Common myeloid progenitor, CD34-positive (primary cell): ENCODE data around the gene LRRC43.

ENCODE experiments used
- CTCF ChIA-PET: fragments of 350-600 bp; sonication (Branson Sonifier 250); formaldehyde crosslinking; loops from one replicate; lab custom pipeline; 2021; ENCODE audit warnings: antibody characterized with exemption; lab: Charles Lee
- POLR2A ChIA-PET: fragments of 350-600 bp; sonication (Branson Sonifier 250); formaldehyde crosslinking; loops from one replicate; lab custom pipeline; 2021; ENCODE audit warnings: antibody characterized with exemption; lab: Charles Lee
- DNase-seq, 3 donors: peaks; one replicate each; pipeline versions ENCODE4 v3.0.0 to v3.0.0-alpha.2; 2013
- H3K27ac ChIP-seq, 2 experiments: 1 replicate in 1 of 2; 2 replicates in 1 of 2; pipeline ENCODE4 v1.7.0; 2013; ENCODE audit warnings: inconsistent platforms in 2 of 2, low read length in 2 of 2, mild to moderate bottlenecking in 2 of 2, low read depth in 1 of 2, moderate library complexity in 1 of 2; ENCODE audit not compliant: severe bottlenecking in 2 of 2, insufficient read depth in 1 of 2, poor library complexity in 1 of 2
- H3K27me3 ChIP-seq, 5 experiments: replicated peaks in 2 of 5; 1 replicate in 3 of 5; 2 replicates in 2 of 5; pipeline versions ENCODE4 v1.6.1 to v1.7.0; 2013; ENCODE audit warnings: low read length in 4 of 5, mild to moderate bottlenecking in 2 of 5, moderate library complexity in 2 of 5, inconsistent platforms in 1 of 5; ENCODE audit not compliant: insufficient read depth in 5 of 5, control insufficient read depth in 4 of 5
- H3K36me3 ChIP-seq, 4 experiments: 1 replicate in 2 of 4; 2 replicates in 2 of 4; pipeline versions ENCODE4 v1.6.1 to v1.7.0; 2013; ENCODE audit warnings: low read length in 3 of 4, control low read depth in 1 of 4, mild to moderate bottlenecking in 1 of 4; ENCODE audit not compliant: control insufficient read depth in 4 of 4, insufficient read depth in 4 of 4
- H3K4me1 ChIP-seq, 4 experiments: 1 replicate in 3 of 4; 2 replicates in 1 of 4; pipeline versions ENCODE4 v1.6.1 to v1.7.1; 2013; ENCODE audit warnings: low read length in 3 of 4, mild to moderate bottlenecking in 3 of 4, control low read depth in 1 of 4, inconsistent platforms in 1 of 4, moderate library complexity in 1 of 4; ENCODE audit not compliant: control insufficient read depth in 4 of 4, insufficient read depth in 4 of 4; ENCODE audit errors: control extremely low read depth in 1 of 4
- H3K4me3 ChIP-seq, 7 experiments: 1 replicate in 4 of 7; 2 replicates in 3 of 7; pipeline versions ENCODE4 v1.5.1 to v1.7.0; 2013; ENCODE audit warnings: mild to moderate bottlenecking in 7 of 7, low read length in 6 of 7, moderate library complexity in 6 of 7, inconsistent platforms in 2 of 7, low read depth in 2 of 7, control low read depth in 1 of 7; ENCODE audit not compliant: insufficient read depth in 4 of 7, control insufficient read depth in 1 of 7; ENCODE audit errors: extremely low read depth in 1 of 7
- H3K9me3 ChIP-seq, 5 experiments: 1 replicate in 4 of 5; 2 replicates in 1 of 5; pipeline versions ENCODE4 v1.6.1 to v1.7.1; 2013; ENCODE audit warnings: low read length in 4 of 5, mild to moderate bottlenecking in 2 of 5, inconsistent platforms in 1 of 5, low read depth in 1 of 5, moderate library complexity in 1 of 5; ENCODE audit not compliant: control insufficient read depth in 4 of 5, insufficient read depth in 2 of 5; ENCODE audit errors: control extremely low read depth in 1 of 5
- WGBS: methylation state at CpG from one replicate; pipeline ENCODE4 v1.1.5; 2013; ENCODE audit not compliant: insufficient coverage; 5-methylcytosine and 5-hydroxymethylcytosine counted together

Gene LRRC43

GRCh38 chr12:122208073-122208820 lies 25.3 kb downstream of the LRRC43 start:
- H3K4me3 ChIP-seq: no peak overlapping the region
- H3K27ac ChIP-seq: no peak overlapping the region
- H3K27me3 ChIP-seq: peaks cover 0 to 31% (median 8%) of the 10 kb centered on the region in 5 experiments
- ChIA-PET POLR2A (no interaction called here), CTCF (interaction anchor here (0.5 to 3.9 kb wide), 4 partner anchors 13 to 221 kb away, joined by 3 to 15 read pairs (median 3); no protein-coding TSS in a partner anchor)
- peaks cover 11 to 53% (median 42%) of the 10 kb centered on the region in 4 experiments for H3K36me3 ChIP-seq
- H3K4me1 ChIP-seq: peaks cover 0 to 19% (median 11%) of the 10 kb centered on the region in 4 experiments
- no peak for DNase-seq
- WGBS: 95% methylated on average over 15 of the region's 18 CpGs
- H3K9me3 ChIP-seq: no peaks in the 10 kb centered on the region

DNA sequence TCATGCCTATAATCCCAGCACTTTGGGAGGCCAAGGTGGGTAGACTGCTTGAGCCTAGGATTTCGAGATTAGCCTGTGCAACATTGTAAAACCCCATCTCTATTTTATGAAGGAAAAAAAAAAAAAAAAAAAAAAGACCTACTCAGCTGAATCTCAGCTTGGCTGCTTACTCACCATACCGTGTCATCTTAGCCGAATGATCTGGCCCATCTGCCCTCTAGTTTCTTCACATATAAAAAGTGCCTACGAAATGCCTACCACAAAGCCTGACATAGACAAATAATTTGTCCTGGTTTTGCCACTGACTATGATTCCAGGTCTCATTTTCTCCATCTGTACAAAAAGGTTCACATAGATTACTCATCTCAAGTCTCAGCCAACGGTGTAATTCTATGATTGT lies 32.8 kb downstream of the LRRC43 start:
- ChIA-PET POLR2A (no interaction called here), CTCF (interaction anchor here (0.6 to 1.2 kb wide), 4 partner anchors 8 to 29 kb away, joined by 3 to 4 read pairs (median 4); no protein-coding TSS in a partner anchor)

DNA sequence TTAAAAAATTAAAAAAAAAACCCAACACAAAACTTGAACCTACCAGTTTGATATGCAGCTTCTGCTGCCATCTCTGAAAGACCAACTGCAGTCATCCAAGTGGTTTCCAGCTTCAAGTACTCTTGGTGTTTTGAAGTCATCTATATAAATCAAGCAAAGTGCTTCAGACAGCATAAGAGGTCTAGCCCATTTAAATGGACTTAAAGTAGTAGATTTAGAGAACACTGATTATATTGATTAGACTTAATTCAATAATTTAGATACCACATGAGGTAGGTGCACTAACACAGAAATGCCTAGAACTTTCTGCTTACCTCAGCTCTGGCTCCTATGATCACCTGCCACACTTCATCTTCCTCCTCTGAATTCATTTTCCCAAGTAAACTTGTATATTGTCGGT lies 33.5 kb downstream of the LRRC43 start:
- Histone ChIP-seq H3K4me3 (no peak overlapping the region), H3K36me3 (peaks cover 29 to 81% (median 58%) of the 10 kb centered on the region in 4 experiments), H3K9me3 (no peaks in the 10 kb centered on the region), H3K27me3 (no peaks in the 10 kb centered on the region), H3K4me1 (no peaks in the 10 kb centered on the region), H3K27ac (no peak overlapping the region)
- POLR2A ChIA-PET: interaction anchor here (0.5 to 1.0 kb wide), 2 partner anchors 15 to 173 kb away, joined by 3 read pairs; no protein-coding TSS in a partner anchor
- no CpG with 5 or more reads among the region's 1 CpG for WGBS
- CTCF ChIA-PET: interaction anchor here (0.8 to 1.2 kb wide), 2 partner anchors 11 to 24 kb away, joined by 3 to 4 read pairs; no protein-coding TSS in a partner anchor
- DNase-seq: no peak

More for the DNA sequence above, 32.8 kb downstream of the LRRC43 start:
- peaks cover 29 to 80% (median 59%) of the 10 kb centered on the region in 4 experiments for H3K36me3 ChIP-seq
- no peaks in the 10 kb centered on the region for H3K27me3 ChIP-seq
- H3K9me3 ChIP-seq: no peaks in the 10 kb centered on the region
- H3K4me3 ChIP-seq: no peak overlapping the region
- DNase-seq: no peak
- H3K4me1 ChIP-seq: no peaks in the 10 kb centered on the region
- H3K27ac ChIP-seq: no peak overlapping the region
- WGBS: 89% methylated on average over 3 of the region's 5 CpGs

DNA sequence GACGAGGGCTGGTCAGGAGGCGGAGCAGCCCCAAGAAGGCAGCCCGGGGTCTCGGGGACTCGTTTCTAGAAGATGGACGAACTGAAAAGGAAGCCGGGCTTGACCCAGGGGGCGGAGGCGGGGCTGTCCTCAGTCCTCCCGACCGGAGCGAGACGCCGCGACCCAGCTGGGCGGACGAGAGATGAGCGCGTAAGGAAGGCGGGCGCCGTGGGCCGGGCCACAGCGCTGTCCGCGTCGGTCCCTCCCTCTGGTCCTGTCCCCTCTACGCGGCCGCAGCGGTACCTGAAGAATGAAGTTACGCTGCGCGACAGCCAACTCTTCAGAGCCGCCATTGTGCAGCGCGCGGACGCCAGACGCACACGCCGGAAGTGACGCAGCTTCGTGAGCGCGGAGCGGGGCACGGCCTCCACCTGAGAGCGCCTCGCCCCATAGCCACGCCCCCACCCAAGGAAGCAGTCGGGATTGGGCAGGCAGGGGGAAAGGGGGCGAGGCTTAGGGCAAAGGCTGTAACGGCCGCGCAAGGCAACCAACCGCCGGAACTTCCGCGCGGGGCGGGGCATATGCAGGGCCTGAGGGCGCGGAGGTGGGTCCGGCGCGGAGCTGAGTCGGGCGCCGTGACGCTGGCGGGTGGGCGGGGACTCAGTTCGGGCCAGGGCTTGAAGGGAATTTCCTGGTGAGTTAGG lies 42.9 kb downstream of the LRRC43 start, which contains the start of gene DIABLO:
Gene DIABLO, minus strand, starts transcription at position 370 of the 683 bp plus-strand sequence. Its CDS starts 38 bp downstream, at position 332.
- peak; percentile 99 to 100 (median 100) for DNase-seq
- under 1% methylated on average over 63 of the region's 74 CpGs for WGBS
- peak within 1 kb of the TSS; percentile 89 to 94 for H3K27ac ChIP-seq
- peaks cover 0 to 29% (median 21%) of the 10 kb centered on the region in 4 experiments for H3K4me1 ChIP-seq
- no peaks in the 10 kb centered on the region for H3K27me3 ChIP-seq
- H3K9me3 ChIP-seq: no peaks in the 10 kb centered on the region
- peak within 1 kb of the TSS; percentile 74 to 99 (median 96) for H3K4me3 ChIP-seq
- H3K36me3 ChIP-seq: peaks cover 6 to 40% (median 29%) of the 10 kb centered on the region in 4 experiments
- POLR2A ChIA-PET: interaction anchor here (0.8 to 1.1 kb wide), 6 partner anchors 11 to 94 kb away, joined by 3 to 4 read pairs (median 3); partner anchors contain the start of gene VPS33A
- CTCF ChIA-PET: interaction anchor here (1.1 to 1.2 kb wide), 2 partner anchors 36 to 130 kb away, joined by 3 read pairs; no protein-coding TSS in a partner anchor

DNA sequence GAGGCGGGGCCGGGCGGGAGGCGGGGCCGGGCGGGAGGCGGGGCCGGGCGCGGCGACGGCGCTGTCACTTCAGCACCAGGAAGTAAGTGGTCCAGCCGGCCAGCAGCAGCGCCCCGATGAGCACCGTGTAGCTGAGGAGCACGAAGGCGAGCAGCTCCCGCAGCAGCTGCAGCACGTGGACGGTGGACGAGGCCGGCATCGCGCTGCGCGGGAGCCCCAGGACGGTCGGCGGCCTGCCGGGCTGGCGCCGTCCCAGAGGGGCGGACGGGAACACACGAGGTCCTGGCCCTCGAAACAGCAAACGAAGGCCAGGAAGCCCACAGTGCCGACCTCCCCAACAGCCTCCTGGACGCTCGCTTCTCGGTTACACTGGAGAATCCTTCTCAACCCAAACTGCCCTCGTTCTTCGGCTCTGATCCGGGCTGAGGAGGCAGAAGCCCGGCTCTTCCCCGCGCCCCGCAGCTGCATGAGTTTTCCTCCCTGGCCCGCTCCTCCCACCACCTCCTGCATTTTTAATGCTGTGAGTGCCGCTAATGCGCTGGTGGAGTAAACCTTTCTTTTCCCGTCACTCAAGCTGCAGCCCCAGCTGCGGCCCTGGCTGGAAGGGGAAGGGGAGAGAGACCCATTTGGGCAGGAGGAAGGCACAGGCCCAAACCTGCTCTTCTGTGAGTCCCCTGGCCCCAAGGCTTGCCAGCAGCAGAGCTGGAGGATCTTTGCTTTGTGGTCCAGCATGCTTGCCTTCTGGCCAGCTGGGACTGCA lies 43.6 kb downstream of the LRRC43 start:
- Histone ChIP-seq H3K4me3 (peak overlapping the region in 6 of 7 experiments; percentile 23 to 78 (median 60)), H3K27me3 (no peaks in the 10 kb centered on the region), H3K27ac (no peak overlapping the region), H3K9me3 (no peaks in the 10 kb centered on the region), H3K36me3 (peaks cover 10 to 40% (median 29%) of the 10 kb centered on the region in 4 experiments), H3K4me1 (peaks cover 0 to 29% (median 21%) of the 10 kb centered on the region in 4 experiments)
- WGBS: 5% methylated on average over 54 of the region's 55 CpGs
- DNase-seq: no peak
- CTCF ChIA-PET: interaction anchor here (1.1 to 1.4 kb wide), 2 partner anchors 11 to 26 kb away, joined by 3 to 4 read pairs; no protein-coding TSS in a partner anchor
- POLR2A ChIA-PET: interaction anchor here (0.8 to 1.1 kb wide), 5 partner anchors 10 to 94 kb away, joined by 3 to 4 read pairs (median 3); partner anchors contain the start of gene VPS33A

DNA sequence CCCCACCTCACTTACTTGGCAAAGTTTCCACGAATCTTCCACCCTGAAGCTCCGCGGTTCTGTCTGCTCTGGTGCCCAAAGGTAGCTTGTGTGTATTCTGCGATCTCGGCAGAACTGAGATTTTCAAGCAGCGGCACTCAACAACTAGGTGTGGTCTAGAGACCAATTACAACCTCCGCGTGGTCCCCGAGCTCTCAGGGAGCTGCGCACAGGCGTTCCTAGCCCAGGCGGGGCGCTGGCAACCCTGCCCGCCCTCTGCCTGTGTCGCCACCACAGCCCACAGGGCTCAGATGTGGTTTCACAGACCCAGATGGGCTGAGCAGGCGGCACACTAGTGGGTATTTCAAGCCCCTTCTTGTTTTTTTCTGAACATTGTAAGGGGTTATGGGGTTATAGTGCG lies 44.4 kb downstream of the LRRC43 start:
- 93% methylated on average over 16 of the region's 17 CpGs for WGBS
- POLR2A ChIA-PET: interaction anchor here (0.5 kb wide), 1 partner anchor 10 kb away, joined by 3 read pairs; no protein-coding TSS in a partner anchor
- H3K27me3 ChIP-seq: no peaks in the 10 kb centered on the region
- peaks cover 0 to 29% (median 21%) of the 10 kb centered on the region in 4 experiments for H3K4me1 ChIP-seq
- DNase-seq: no peak
- peaks cover 6 to 44% (median 28%) of the 10 kb centered on the region in 4 experiments for H3K36me3 ChIP-seq
- H3K27ac ChIP-seq: no peak overlapping the region
- H3K9me3 ChIP-seq: no peaks in the 10 kb centered on the region
- CTCF ChIA-PET: interaction anchor here (1.1 to 1.4 kb wide), 2 partner anchors 10 to 25 kb away, joined by 3 to 4 read pairs; no protein-coding TSS in a partner anchor
- H3K4me3 ChIP-seq: peak overlapping the region in 1 of 7 experiments; percentile 56
